ENCODE measurements around the gene CD300LD.
"Not testable (repeated sequence)": the region's sequence is repeated elsewhere in the genome, so short reads cannot be mapped to it uniquely, and the experiment has no call there.

The CD300LD gene

DNA sequence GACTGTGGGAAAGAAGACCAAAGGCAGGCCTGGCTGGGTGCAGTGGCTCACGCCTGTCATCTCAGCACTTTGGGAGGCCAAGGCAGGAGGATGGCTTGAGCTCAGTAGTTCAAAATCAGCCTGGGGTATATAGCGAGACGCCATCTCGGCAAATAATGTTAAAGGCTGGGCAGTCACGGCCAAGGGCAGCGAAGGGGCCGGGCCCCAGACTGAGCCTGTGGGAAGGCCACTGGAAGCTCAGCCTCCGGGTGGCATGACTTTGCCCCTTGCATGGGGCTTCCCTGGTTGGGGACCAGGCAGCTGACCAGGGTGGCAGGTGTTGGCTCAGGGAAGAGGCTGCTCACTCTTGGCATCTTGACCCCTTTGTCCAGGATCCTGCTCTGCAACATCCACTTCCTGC, 14.0 kb upstream of the CD300LD start:
- DNase-seq (ENCODE audit: low spot score): no peak

GRCh38 chr17:74605361-74605760, 13.3 kb upstream of the CD300LD start:
- no peak for DNase-seq (ENCODE audit: low spot score)

DNA sequence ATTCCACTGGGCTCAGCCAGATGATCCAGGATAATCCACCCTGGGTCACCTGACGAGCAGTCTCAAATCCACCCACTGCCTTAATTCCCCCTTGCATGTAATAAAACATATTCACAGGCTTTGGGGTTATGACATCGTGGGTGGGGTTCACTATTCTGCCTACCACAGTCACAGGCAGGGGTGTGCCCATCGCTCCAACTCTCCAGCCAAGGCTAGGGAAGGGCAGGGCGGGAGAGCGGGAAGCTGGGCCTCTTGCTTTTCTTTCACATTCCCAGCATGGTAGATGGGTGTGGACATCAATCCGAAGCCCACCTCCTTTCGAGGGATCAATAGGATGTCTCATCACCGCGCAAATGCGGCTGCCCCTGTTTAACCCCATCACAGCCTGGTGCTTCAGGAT, 12.7 kb upstream of the CD300LD start:
- no peak for DNase-seq (ENCODE audit: low spot score)

DNA sequence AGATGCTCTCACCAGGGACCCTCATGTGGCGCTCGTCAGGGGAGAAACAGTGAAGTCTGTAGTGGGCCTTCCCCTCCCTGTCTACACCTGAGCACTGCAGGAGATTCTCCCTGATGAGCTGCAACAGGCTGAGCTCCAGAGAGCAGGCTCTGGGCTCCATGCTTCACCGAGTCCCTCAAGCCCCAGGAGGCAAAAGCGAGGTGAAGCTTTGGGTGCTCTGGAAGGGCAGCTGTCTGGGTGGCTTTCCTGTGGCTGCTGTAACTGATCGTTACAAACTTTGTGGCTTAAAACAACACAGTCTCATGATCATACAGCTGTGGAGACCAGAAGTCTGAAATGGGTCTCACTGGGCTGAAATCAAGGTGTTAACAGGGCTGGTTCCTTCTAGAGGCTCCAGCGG, 12.1 kb upstream of the CD300LD start:
- no peak for DNase-seq (ENCODE audit: low spot score)

DNA sequence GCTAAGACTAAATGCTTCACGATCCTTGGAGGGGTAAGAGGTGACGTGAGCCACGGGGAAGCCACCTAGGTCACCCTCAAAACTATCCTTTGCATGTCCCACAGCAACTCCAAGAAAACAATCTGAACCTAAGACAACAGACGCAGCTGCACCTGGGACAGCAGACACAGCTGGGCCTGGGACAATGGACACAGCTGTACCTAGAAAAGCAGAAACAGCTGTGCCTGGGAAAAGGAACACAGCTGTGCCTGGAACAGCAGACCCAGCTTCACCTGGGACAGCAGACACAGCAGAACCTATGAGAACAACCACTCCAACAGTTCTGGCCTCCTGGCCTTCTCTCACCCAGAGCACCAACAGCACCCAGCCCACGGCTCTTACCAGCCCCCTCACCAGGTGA, 11.7 kb upstream of the CD300LD start:
- DNase-seq (ENCODE audit: low spot score): no peak

DNA sequence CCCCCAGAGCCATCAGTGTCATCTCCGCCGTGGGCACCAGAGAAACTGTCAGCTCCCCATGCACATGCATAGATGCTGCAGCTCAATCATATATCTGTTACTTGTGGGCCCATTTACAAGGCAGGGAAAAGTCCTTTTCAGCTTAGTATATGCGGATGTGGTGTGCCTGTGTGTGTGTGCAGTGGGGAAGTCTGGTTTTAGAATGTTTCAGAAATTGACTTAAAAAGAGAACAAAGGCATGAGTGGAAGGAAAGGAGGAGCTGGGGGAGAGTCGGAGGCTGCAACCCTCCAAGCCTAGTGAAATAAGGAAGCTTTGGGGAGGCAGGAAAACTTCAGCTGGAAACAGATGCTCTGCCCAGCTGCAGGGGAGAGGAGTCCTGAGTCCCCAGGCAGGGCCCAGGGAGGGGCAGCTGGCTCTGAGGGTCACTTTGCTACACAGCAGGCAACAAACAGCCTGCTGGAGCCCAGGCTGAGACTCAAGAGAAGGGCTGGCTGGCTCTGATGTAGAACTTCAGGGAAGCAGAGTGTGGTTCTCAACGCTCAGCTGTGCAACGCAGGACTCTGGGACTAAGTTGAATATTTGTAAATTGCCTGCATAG, 11.1 kb upstream of the CD300LD start:
- DNase-seq (ENCODE audit: low spot score): peak; percentile 53

GRCh38 chr17:74601944-74602572, 10.0 kb upstream of the CD300LD start:
- DNase-seq (ENCODE audit: low spot score): peak; percentile 36

- DNase-seq (ENCODE audit: low spot score): peak; percentile 20
Observed at GRCh38 chr17:74599448-74599939, 7.4 kb upstream of the CD300LD start.

- DNase-seq (ENCODE audit: low spot score): peak; percentile 29
Observed at GRCh38 chr17:74599023-74599399, 6.9 kb upstream of the CD300LD start.

- no peak for DNase-seq (ENCODE audit: low spot score)
Observed at GRCh38 chr17:74598346-74599022, 6.4 kb upstream of the CD300LD start.

DNA sequence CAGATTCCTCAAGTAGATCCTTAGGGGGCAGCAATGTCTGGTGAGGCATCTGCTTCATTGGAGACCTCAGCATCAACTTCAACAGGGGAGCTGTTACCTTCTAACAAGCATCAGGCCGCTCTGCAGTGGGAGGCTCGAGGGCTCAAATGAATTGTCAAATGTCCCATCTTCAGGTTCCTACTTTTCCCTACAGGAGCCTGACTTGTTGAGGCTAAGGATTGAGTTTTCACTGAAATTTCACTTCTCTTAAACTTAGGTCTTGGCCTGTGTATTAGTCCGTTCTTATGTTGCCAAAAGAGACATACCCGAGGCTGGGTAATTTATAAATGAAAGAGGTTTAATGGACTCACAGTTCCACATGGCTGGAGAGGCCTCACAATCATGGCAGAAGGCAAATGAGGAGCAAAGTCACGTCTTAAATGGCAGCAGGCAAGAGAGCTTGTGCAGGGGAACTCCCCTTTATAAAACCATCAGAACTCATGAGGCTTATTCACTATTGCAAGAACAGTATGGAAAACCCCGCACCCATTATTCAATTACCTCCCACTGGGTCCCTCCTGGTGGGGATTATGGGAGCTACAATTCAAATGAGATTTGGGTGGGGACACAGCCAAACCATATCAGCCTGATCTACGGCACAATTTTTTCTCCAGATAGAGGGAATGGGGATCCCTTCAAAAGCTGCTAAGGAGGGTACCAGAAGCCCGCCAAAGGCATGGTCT, 5.1 kb upstream of the CD300LD start:
- no peak for DNase-seq (ENCODE audit: low spot score)

DNA sequence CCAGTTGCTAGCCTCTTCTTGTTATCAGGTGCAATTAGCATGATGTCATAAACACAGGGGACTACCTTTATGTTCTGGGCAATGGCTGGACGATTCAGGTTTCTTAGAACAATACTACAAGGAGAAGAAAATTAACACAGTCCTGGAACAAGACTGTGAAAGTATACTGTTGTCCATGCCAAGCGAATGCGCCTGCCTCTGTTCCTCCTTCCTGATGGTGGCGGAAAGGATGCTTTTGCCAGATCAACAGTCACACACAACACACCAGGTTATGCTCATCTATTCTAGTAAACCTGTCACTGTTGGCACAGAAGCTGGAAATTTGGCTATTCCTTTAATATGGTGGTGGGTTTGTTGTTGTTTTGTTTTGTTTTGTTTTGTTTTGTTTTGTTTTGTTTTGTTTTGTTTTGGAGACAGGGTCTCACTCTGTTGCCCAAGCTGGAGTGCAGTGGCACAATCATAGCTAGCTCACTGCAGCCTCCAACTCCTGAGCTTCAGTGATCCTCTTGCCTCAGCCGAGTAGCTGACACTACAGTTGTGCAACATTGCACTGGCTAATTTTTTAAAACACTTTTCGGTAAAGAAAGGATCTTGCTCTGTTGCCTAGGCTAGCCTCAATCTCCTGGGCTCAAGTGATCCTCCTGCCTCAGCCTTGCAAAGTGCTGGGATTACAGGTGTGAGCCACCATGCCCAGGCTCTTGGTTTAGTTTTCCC, 3.1 kb upstream of the CD300LD start:
- DNase-seq (ENCODE audit: low spot score): no peak

- no peak for DNase-seq (ENCODE audit: low spot score)
Observed at GRCh38 chr17:74591503-74591902, 580 bp downstream of the CD300LD start.

DNA sequence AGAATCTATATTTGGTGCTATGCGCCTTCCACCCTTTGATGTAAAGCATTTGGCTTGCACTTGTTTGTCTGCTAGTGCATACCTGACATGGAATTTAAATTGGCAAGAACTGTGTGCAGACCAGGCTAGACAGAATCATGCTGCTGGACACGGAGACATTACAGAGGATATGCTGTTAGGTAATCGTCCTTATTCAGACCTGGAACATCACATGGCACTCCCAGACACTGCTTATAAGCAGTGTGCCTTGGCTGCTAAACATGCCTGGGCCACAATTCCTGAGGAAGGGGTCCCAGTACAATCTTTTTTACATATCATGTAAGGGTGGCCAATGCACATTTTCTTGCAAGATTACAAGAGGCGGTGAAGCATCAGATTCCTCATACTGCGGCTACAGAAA, 6.4 kb downstream of the CD300LD start:
- DNase-seq (ENCODE audit: low spot score): no peak

DNA sequence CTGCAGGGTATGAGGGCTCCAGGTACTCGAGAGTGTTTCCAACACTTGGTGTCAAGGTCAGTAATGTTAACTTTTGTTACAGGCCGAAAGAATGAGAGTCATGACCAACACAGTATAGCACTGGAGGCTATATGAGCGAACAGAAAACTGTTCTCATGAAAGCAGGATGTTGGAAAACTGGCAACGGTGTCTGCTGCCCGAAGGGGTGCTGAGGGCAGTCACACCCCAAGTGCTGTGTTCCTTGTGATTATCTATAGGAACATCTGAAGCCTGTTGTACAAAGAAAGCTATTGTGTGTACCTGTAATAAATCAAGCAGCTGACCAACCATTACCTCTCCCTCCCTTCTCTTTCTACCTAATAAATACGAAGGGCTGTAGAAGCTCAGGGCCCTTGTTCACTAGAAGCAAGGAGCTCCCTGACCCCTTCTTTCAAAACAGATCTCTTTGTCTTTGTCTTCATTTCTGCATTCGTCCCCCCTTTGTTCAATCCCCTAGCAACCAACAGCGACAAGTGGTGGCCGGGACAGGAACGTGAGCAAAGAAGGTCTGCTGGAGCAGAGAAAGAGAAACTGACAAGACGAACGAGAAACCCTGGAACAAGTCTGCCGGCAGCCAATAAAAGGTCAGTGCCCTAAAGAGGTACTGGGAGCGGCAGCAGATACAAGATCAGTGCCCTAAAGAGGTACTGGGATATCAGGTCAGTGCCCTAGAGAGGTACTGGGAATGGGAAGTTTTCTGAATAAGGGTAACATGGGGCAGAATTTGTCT, 7.6 kb downstream of the CD300LD start:
- DNase-seq (ENCODE audit: low spot score): no peak

GRCh38 chr17:74582633-74583032, 9.4 kb downstream of the CD300LD start:
- no peak for DNase-seq (ENCODE audit: low spot score)

DNA sequence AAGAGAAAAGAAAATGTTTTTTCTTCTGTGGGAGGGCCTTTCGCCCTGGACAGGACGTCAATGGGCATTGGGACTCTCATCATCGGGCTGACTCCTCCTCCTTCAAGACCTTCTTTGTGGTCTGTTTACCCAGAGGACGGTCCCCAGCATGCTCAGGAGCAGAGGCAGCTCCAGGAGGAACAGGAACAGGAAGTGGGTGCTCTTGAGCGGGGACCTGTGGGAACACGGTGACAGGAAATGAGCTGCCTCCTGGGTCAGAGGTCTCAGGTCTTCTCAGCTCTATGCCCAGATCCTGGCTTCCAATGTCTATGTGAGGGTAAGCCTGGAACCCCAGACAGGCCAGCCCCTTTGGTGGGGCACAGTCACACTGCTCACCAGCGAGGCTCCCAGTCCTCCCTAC, 12.2 kb downstream of the CD300LD start:
- DNase-seq (ENCODE audit: low spot score): no peak

GRCh38 chr17:74578979-74579378, 13.1 kb downstream of the CD300LD start:
- no peak for DNase-seq (ENCODE audit: low spot score)

DNA sequence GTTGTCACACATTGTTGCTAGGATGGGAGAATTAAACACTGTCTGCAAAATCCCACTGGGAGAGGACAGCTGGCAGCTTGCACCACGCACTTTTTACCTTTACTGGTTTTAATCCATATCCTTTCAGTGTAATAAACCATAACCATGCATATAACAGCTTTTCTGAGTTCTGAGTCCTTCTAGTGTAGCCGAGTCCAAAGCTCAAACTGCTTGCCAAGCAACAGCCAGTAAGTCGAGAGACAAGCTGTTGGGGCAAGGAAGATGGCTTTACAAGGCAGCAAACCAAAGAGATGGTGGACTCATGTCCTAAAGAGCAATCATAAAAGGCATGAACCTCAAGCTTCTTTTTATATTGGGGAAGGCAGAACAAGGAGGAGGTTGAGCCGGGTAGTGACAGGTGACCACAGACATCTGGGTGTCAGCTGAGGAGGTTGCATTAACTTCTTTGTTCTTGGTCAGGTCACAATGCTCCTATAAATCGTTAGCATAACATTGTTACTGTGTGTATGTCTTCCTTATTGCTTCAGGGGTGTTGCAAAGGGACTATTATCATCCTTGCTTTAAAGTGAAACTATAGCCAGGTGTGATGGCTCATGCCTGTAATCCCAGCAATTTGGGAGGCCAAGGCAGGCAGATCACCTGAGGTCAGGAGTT, 17.5 kb downstream of the CD300LD start:
- DNase-seq (ENCODE audit: low spot score): no peak

DNA sequence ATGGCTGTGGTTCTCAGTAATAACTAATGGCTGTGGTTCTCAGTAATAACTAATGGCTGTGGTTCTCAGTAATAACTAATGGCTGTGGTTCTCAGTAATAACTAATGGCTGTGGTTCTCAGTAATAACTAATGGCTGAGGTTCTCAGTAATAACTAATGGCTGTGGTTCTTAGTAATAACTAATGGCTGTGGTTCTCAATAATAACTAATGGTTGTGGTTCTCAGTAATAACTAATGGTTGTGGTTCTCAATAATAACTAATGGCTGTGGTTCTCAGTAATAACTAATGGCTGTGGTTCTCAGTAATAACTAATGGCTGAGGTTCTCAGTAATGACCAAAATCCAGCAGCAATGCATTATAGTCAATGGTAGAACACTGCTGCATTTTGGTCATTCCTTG, 18.4 kb downstream of the CD300LD start:
- DNase-seq (ENCODE audit: low spot score): not testable (repeated sequence)

DNA sequence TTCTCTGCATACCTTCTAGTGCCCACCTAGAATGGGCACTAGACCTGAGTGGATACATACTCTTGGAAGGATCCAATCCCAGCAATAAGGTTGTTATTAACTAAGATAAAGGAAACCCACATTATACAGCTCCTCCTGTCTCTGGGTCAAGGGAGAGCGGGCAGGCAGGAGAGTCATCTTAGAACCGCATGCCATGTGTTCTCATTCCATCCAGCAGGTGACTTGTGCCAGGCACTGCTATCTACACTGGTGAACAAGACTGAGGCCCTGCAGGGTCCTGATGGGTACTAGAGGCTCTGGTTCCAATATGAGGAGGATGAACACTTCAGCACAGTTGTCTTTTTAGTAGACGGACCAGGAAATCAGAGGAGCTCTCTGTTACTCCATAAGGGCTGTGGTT, 18.9 kb downstream of the CD300LD start:
- no peak for DNase-seq (ENCODE audit: low spot score)
